NCI-H1436 treated with DMSO at 0.1 percent for 48 hours (cell line): Measurements from ENCODE around the gene IQCE.

Experiments
- DNase-seq: peaks from one replicate; lab custom pipeline; 2025; lab: John Stamatoyannopoulos, UW

The IQCE gene

GRCh38 chr7:2649991-2650390, 91.2 kb downstream of the IQCE start:
- DNase-seq: no peak

- DNase-seq: no peak
These were observed 91.7 kb downstream of the IQCE start for GRCh38 chr7:2650451-2650850.

- no peak for DNase-seq
These were observed 92.6 kb downstream of the IQCE start for GRCh38 chr7:2651336-2651735.

GRCh38 chr7:2651847-2652735, 93.3 kb downstream of the IQCE start:
- no peak for DNase-seq

GRCh38 chr7:2652736-2653060, 93.9 kb downstream of the IQCE start:
- no peak for DNase-seq

- DNase-seq: no peak
These were observed 95.3 kb downstream of the IQCE start for GRCh38 chr7:2654059-2654458.

- DNase-seq: no peak
These were observed 97.3 kb downstream of the IQCE start for GRCh38 chr7:2655870-2656614.

GRCh38 chr7:2657208-2657607, 98.4 kb downstream of the IQCE start:
- no peak for DNase-seq

- no peak for DNase-seq
These were observed 99.3 kb downstream of the IQCE start for GRCh38 chr7:2657920-2658671.

- no peak for DNase-seq
These were observed 100.2 kb downstream of the IQCE start for GRCh38 chr7:2658941-2659340.

- DNase-seq: no peak
These were observed 101.0 kb downstream of the IQCE start for GRCh38 chr7:2659556-2660358.

- no peak for DNase-seq
These were observed 101.7 kb downstream of the IQCE start for GRCh38 chr7:2660359-2661095.

GRCh38 chr7:2661096-2661449, 102.3 kb downstream of the IQCE start:
- DNase-seq: no peak

- no peak for DNase-seq
These were observed 103.0 kb downstream of the IQCE start for GRCh38 chr7:2661602-2662272.

- DNase-seq: no peak
These were observed 103.7 kb downstream of the IQCE start for GRCh38 chr7:2662273-2663120.

- DNase-seq: no peak
These were observed 104.5 kb downstream of the IQCE start for GRCh38 chr7:2663121-2663886.

GRCh38 chr7:2663960-2664359, 105.2 kb downstream of the IQCE start:
- no peak for DNase-seq
